Coronary artery (tissue), 2 donors: ENCODE measurements around the gene MON1B.

ENCODE experiments used
- DNase-seq: peaks from one replicate; pipeline ENCODE4 v3.0.0-alpha.2; 2017; ENCODE audit warnings: low spot score
- H3K27ac ChIP-seq, 2 donors: fragments of 200-600 bp; sonication (generic); one replicate each; pipeline ENCODE4 v1.5.1; 2016 to 2019
- H3K4me3 ChIP-seq: fragments of 200-600 bp; sonication (generic); 2 replicates; pipeline ENCODE4 v1.5.1; 2016; ENCODE audit warnings: mild to moderate bottlenecking, moderate library complexity
- CTCF ChIP-seq: fragments of 200-600 bp; sonication (generic); IDR thresholded peaks from one replicate; pipeline ENCODE4 v1.5.1; 2019; ENCODE audit warnings: antibody characterized with exemption

Gene MON1B

GRCh38 chr16:77199211-77199610 lies 8.2 kb downstream of the MON1B start, which contains the start of gene SYCE1L:
Gene SYCE1L (plus strand): TSS chr16:77199408. CDS start chr16:77199452, 44 bp downstream.
- no peak for DNase-seq
- H3K4me3 ChIP-seq, result no peak within 1 kb of the TSS
- TF ChIP-seq CTCF, result no peak

GRCh38 chr16:77206533-77206932 lies 15.5 kb downstream of the MON1B start:
- no peak for TF ChIP-seq CTCF
- no peak overlapping the region for H3K4me3 ChIP-seq
- DNase-seq, result no peak
- no peak overlapping the region for H3K27ac ChIP-seq

More at GRCh38 chr16:77199211-77199610, 8.2 kb downstream of the MON1B start, which contains the start of gene SYCE1L:
- no peak within 1 kb of the TSS for H3K27ac ChIP-seq

- TF ChIP-seq CTCF, result no peak
Observed at GRCh38 chr16:77207030-77207429, 16.0 kb downstream of the MON1B start.

GRCh38 chr16:77208382-77208781 lies 17.4 kb downstream of the MON1B start:
- Histone ChIP-seq H3K27ac (no peak overlapping the region), H3K4me3 (no peak overlapping the region)
- no peak for DNase-seq
- TF ChIP-seq CTCF, result no peak

More at GRCh38 chr16:77207030-77207429, 16.0 kb downstream of the MON1B start:
- Histone ChIP-seq H3K27ac (no peak overlapping the region), H3K4me3 (no peak overlapping the region)
- DNase-seq, result no peak

- no peak for TF ChIP-seq CTCF
- DNase-seq, result no peak
- Histone ChIP-seq H3K4me3 (peak overlapping the region; percentile 71), H3K27ac (peak overlapping the region in 1 of 2 donors; percentile 33)
Observed at GRCh38 chr16:77211880-77212740, 21.1 kb downstream of the MON1B start.

GRCh38 chr16:77212741-77213541 lies 22.0 kb downstream of the MON1B start:
- no peak for TF ChIP-seq CTCF
- DNase-seq, result no peak
- peak overlapping the region; percentile 71 for H3K4me3 ChIP-seq
- peak overlapping the region in 1 of 2 donors; percentile 33 for H3K27ac ChIP-seq
